ENCODE measurements around the gene CYBC1.

The CYBC1 gene

DNA sequence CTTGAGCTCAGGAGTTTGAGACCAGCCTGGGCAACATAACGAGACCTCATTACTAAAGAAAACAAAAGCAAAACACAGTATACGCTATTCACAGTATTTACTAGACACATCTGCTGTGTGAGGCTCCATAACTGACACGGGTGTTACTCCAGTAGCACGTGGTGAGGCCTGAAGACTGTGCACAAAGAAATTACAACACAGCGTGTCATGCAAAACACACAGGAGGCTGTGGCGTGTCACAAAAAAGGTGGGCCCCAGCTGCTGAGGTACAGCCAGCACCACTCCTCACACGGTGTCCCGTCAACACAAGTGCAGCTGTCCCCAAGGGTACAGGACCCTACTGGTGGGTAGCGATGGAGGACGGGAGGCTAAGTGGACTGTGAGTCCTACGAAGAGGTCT lies 2.7 kb downstream of the CYBC1 start:
- DNase-seq (ENCODE audit: low read depth), result no peak

DNA sequence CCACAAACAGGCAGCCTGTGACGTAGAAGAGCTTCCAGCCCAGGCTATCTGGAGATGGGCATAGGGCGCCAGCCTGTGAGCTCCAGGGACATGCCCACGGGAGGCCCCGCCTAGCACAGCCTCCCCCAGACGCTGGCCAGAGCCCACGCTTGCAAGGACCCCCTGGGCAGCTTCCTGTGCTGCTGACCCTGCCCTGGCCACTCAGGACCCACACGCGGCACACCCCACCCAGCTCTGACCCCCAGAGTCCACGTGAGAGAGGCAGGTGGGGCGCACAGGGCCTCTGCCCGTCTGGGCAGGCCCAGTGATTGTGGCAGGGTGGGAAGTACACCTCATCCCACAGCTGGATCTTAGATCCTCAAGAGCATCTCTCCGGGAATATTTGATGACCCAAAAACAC lies 3.9 kb downstream of the CYBC1 start:
- no peak for DNase-seq (ENCODE audit: low read depth)

DNA sequence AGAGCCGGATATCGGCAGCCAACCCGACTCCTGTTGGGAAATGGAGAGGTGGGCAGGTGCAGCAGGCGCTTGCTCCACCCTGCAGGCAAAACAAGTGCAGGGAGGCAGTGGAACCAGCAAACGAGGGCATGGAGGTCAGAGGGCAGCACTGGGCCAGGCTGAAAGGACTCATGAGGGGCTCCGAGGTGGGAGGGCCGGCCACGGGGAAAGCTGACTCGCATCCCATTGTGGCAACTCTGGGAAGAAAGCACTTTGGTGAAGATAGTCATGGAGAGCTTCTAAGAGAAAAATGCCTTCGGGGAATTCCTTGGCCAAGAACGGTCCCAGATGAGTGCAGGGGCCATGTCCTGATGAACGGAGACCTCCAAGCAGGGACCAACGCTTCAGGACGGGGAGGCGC lies 4.4 kb downstream of the CYBC1 start:
- DNase-seq (ENCODE audit: low read depth), result no peak

DNA sequence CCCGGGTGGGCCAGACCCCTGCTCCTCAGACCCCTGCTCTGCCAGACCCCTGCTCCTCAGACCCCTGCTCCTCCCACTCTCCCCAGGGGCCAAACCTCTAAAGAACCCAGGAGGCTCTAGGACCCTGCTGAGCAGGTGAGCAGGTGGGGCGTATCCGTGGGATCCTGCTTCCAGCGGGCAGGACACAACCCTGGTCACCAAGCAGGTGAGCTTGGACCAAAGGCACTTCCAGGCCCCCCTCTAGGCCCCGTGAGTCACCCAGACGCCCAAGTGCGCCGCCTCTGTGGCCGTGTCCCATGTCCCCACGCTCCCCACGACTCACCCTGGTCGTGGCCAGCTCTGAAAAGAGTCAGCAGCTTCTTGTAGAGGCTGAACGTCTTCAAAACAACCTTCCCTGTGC lies 5.0 kb downstream of the CYBC1 start:
- no peak for DNase-seq (ENCODE audit: low read depth)

DNA sequence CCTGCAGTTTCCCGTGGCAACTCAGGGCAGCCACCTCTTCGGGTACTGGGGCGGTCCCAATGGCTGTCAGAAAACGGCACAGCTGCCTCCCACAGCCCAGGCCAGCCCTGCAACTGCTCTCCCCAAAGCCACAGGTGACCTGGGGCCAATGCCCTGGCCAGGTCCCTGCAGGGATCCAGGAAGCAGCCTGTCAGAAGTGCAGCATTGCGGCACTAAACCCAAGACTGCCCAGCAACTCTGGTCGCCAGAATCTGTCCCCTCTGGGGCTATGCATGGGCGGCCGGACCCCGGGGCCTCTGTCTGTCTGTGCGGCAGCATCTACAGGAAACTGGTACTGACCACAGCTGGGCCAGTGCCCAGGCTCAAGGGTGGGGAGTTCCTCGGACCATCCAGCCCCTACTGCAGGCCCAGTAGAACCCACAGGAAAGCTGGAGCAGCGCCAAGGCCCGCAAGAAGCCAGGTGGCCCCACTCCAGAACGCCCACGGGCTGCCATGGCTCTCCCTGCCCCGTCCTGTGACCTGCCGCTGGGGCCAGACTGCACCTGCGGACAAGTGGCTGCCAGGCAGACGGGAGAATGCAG lies 5.5 kb downstream of the CYBC1 start:
- DNase-seq (ENCODE audit: low read depth), result no peak

DNA sequence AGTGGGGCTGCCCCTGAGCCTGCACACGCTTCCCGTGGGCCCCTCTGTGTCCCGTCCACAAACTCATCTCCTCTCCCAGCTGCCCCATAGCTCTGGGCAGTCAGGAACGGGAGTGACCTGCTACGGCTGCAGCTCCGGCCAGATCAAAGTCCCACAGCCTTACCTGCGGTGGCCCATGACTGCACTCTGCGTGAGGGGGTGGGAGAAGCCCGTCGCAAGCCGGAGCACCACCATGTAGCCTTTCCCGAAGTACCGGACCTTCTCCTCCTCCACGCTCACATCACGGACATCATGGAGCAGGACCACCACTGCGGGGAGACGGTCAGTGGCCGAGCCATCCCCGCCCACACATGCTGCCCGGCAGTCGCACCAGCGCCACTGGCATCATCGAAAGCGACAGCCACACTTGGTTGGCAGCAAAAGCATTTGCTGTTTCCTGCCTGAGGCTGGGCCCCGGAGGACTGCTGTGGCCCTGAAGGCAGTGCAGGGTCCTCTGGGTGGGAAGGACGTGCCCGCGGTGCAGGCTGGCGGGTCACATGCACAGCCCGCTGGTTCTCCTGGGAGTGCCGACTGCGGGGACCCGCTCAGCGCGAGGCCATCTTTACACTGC lies 6.2 kb downstream of the CYBC1 start:
- no peak for DNase-seq (ENCODE audit: low read depth)

DNA sequence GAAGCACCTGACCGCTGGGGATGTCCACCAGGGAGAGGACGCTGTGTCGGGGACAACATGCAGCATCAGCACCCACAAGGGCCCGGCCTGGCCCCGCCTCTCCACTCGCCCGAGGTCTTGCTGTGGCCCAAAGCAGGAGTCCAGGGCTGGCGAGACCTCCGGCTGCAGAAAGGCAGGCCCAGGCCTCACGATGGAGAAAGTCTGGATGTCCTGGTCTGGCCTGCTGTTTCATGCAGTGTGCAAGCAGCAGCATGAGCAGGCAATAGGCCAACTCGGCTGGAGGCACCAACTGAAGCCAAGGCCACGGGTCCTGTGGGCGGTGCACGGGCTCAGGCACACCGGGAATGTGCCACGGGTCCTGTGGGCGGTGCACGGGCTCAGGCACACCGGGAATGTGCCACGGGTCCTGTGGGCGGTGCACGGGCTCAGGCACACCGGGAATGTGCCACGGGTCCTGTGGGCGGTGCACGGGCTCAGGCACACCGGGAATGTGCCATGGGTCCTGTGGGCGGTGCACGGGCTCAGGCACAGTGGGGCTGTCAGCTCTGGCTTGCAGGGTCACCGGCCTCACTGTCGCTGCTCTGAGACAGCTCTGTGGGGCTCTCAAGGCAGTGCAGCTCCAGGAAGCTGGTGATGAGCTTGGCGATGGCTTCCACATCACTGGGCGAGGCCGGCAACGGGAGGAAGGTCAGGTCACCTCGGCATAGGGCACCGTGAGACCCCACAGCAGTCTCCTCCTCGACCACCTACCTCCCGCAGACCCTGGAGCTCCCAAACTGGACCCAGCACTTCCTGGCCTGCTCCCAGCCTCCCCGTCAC lies 6.9 kb downstream of the CYBC1 start:
- peak; percentile 29 for DNase-seq (ENCODE audit: low read depth)

DNA sequence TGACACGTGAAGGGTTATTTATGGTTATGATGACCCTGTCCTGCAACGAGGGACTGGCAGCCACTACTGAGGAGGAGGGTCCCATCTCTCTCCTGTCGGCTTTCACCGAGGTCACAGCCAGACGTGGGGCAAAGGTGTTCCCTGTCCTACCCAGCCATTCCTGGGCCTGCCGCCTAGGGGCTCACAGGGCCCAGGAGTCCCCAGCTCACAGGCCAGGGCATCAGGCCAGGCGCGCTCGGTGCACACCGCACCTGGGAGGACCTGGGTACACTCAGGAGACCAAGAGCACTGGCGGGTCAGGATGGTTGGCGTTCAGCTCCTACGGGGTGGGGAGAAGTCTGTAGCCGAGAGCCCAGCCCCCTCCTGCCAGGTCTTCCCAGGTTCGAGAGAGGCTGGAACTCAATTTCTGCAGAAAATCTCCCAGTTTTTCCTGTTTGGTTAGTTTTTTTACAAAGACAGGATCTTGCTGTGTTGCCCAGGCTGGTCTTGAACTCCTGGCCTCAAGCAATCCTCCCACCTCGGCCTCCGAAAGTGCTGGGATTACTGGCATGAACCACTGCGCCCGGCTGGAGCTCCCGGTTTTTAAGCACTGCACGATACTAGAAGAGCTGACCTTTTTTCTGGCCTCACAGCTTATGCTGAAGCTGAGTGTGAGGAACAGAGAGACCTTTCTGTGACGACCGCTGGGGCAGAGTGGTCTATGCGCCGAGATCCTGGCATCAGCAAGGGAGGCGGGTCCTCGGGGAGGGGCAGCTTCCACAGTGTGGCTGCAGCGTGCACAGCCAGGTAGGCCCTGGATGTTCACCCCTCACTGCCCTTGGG lies 7.7 kb downstream of the CYBC1 start:
- no peak for DNase-seq (ENCODE audit: low read depth)

DNA sequence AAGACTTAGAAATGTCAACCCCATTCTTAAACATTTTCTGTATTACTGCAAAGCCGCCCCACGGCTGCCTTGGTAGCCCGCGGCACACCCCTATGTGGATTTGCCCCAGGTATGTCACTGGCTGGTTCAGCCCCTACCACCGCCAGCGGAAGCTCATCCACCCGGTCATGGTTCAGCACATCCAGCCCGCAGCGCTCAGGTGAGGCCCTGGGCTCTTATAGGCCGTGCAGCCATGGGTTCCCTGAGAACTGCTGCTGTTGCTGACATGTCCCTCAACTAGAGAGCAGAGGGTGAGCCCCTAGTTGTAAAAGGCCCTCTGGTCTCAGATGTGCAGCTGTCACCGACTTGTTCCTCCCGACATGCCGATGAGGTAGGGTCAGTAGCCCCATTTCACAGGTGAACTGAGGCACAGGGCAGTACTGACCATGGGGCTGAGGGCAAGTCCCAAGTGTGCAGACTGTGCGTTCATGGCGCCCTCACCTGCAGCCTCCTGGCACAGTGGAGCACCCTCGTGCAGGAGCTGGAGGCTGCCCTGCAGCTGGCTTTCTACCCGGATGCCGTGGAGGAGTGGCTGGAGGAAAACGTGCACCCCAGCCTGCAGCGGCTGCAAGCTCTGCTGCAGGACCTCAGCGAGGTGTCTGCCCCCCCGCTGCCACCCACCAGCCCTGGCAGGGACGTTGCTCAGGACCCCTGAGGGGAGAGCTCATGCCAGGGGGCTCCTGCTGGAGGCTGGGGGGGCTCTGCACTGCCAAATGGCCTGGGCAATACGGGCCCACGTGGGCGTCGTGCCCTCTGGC lies 8.7 kb downstream of the CYBC1 start:
- no peak for DNase-seq (ENCODE audit: low read depth)

DNA sequence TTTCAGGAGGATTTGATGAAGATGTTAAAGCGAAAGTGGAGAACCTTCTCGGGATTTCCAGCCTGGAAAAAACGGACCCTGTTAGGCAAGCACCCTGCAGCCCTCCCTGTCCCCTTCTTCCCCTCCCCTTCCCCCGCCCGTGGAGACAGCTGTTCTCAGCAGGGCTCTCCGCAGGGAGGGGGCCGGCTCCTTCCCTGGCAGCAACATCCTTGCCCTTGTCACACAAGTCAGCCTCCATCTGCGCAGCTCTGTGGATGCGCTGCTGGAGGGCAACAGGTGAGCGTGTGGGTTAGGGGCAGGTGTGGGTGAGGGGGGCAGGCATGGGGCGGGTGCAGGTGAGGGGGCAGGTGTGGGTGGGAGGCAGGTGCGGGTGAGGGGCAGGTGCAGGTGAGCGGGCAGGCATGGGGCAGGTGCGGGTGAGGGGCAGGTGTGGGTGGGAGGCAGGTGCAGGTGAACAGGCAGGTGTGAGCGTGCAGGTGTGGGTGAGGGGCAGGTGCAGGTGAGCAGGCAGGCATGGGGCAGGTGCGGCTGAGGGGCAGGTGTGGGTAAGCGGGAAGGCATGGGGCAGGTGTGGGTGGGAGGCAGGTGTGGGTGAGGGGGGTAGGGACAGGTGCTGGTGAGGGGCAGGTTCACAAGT lies 9.4 kb downstream of the CYBC1 start:
- DNase-seq (ENCODE audit: low read depth), result no peak

DNA sequence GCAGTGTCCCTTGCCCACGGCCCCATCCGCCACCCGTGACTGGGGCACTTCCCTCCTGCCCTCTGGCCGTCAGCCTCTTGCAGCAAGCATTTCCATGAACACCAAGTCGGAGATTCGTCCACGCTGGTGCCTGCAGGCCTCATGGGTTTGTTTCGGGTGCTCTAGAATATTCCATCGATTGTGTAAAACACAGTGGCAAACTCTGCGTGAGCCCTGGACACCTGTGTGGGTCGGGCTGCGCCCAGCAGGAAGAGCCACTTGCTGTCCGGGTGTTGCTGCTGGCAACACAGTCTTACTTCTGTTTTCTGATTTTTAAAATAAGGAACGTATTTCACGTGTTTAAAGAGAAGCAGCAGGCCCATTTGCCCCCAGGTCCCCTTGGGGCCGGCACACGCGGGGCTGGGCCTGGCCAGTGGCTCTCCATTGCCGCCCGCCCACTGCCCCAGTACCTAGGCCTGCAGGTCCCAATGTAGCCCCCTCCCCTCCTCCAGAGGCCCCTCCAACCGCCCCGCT lies 10.0 kb downstream of the CYBC1 start:
- DNase-seq (ENCODE audit: low read depth), result no peak

DNA sequence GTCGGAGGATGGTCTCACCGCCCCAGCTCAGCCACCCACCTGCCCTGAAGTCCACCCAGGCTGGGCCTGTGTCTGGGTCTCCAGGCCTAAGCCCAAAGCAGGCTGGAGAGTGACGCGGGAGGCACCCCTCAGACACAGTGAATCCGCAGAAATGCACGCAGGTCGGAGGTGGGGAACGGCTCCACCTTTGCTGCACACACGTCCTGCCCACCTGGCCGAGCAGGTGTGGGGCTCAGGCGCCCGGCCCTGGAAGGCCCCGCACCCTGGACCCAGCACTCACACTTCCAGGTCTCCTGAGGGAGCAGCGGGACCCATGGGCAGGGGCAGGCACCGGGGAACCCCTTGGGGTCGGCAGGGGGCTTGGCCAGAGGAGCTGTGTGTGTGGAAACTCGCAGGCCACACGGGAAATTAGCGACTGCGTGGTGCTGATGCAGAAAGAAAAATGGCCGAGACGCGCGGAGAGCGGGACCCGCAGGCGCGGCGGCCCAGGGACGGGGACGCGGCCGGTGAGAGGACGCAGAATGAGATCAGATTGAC lies 10.7 kb downstream of the CYBC1 start:
- DNase-seq (ENCODE audit: low read depth), result no peak

DNA sequence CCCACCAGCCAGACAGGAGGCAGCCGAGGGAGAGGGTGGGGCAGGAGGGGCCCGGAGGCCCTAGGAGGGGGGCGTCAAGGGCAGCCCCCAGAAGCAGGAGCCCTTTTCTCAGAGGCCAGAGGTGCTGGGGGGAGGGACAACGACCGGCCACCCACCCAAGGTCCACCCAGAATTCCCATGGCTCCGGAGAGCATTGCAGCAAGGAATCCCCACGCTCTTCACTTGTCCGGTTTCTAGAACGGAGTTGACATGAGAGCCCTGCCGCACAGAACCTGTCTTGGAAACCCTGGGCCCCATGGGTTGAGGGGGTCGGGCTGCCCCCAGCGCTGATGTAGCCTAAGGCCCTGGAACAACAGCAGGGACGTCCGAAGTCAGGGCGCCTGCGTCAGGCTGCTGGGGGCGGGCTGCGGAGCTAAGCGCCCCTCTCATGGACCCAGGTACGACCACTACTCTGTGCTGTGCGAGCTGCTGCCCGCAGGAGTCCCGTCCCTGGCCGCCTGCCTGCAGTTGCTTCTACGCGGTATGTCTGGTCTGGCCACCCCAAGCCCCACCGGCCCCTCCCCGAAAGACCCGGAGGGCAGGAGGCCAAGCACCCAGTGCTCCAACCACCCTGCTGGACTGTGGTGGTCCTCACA lies 11.2 kb downstream of the CYBC1 start:
- no peak for DNase-seq (ENCODE audit: low read depth)

DNA sequence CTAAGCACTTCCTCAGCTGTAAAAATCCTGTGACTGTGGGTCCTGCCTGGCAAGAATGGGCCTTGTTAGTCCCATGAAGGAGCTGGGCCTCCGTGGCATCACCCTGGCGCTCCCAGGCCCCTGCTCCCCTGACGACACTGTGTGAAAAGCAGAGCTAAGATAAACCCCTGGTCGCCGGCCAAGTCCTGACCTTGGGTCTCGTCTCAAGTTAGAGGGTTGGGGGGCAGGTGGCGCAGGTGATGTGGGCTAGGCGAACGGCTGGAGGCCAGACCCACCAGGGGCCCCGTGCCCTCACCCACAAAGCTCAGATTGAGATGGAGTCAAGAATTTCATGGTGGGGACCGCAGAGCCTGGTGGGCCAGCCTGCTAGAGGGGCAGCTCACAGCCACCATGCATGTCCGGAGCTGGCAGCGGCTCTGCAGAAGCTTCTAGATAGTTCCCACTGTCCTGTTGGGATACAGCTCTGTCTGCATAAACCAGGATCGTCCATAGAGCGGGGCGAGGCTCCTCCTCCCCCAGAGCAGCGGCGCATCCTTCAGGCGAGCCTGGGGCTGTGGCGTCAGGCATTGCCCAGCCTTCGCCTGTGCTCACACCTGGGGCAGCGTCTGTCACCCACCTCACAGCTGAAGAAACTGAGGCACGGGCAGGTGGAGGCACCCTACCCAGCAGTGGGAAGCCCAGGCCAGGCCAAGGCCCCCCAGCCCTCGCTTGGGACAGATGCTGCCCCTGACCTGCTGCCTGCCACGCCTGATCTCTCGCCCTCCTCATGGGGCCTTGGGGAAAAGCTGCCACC lies 12.0 kb downstream of the CYBC1 start:
- no peak for DNase-seq (ENCODE audit: low read depth)

DNA sequence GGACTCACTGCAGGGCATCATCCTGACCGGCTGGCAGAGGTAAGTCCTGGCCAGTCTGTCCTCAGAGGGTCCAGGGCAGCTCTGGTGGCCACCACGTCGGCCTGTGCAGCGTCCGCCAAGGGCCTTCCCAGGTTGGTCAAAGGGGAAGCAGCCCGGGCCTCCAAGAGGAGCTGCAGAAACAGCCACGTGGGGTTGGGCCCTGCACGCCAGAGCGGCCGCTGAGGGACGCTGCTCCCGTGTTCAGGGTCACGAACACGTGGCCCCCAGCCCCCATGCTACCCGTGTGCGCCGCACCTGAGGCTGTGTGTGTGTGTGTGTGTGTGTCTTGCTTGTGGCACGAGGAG lies 13.3 kb downstream of the CYBC1 start:
- no peak for DNase-seq (ENCODE audit: low read depth)

DNA sequence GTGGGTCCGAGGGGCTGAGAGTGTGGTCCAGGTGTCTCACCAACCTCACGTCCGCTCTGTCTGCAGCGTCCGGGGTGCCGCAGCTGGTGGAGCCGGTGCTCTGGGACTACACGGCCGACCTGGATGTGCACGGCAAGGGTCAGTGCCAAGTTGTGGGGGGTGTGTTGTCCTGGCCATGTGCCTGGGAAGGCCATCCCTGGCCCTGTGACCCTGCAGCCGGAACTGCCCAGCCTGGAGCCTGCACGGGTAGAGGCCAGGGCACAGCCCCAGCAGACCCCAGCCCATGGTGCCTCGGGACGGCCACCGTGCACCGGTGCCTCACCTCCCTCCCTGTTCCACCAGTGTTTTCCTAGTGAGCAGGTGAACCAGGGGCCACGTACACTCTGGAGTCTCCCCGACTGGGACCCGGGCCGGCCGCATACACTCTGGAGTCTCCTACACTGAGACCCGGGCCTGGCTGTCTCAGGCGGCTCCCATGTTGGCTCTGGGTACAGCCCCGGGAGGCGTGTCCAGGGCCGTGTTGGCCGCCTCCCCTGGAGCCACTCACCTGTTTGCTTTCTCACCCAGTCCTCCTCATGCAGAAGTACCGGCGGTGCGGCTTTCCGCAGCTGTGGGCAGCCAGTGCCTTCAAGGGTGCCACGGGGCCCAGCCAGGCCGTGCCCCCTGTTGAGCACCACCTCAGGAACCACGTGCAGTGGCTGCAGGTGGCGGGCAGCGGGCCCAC lies 13.8 kb downstream of the CYBC1 start:
- DNase-seq (ENCODE audit: low read depth), result no peak

DNA sequence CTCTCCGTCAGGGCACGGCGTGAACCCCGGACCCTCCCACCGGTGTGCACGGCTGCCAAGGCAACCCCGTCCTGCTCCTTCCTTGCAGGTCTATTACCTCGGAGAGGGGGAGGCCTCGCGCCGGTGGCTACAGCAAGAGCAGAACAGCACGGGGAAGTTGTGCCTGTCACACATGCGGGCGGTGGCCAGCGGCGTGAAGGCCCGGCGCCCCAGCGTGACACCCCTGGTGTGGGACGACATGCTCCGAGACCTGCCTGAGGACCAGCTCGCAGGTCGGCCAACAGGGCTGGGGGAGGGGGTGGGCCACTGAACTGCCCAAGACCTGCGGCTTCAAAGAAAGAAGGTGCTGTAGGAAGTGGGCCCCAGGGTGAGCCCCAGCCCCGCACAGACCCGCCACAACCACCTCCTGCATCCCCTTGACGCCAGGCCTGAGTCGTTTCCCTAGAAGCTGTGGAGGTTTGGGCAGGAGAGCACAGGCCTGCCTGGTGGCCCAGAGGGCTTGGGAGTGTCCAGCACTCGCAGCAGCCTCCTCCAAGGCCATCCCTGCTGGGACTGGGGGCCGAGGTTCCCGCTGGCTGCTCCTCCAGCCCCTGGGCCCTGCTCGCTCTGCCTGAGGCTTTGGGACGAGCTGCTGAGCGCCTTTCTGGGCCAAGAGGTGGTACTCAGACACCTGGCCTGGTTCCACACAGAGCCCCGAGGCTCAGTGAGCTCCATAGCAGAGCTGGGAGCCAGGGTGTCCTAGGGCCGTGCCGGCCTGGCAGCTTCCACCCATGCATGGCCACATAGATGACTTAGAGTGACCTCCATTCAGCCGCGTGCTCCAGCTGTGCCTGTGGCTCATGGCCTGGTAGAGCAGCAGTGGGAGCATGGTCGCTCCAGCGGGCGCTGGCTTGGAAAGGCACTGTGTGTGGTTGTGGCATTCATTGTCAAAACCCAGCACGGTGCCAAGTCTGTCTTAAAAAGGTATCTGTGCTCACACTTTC lies 14.7 kb downstream of the CYBC1 start:
- DNase-seq (ENCODE audit: low read depth), result no peak

DNA sequence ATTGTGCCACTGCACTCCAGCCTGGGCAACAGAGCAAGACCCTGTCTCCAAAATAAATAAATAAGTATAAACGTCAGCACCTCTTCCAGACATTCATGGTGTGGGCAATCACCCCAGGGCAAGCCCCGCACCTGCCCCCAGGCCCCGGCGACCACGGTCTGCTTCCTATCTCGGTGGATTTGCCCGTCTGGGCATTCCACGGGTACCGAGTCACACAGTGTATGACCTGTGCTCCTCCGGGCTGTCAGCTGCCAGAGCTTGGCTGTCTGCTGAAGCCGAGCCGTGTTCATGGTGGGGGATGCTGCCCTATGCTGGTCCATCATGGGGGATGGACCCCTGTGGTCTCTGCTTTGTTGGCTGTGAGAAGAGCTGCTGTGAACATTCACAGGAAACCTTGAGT lies 15.4 kb downstream of the CYBC1 start:
- DNase-seq (ENCODE audit: low read depth), result no peak
